IMR-90 (cell line): Measurements from ENCODE around the gene CYP1A2. TPM values are rescaled to one million over a fixed set of nuclear protein-coding genes. Genes with fewer than 3 reads are reported as not detected.

Experiments
- ATAC-seq: fragments of 200-7000 bp; cut with Tn5 transposase; 2 replicates; pipeline ENCODE4 v1.9.1; 2020; ENCODE audit warnings: low read depth, mild to moderate bottlenecking, moderate library complexity
- BruUV-seq: library from RNA; stranded (reverse); fragments of 400-500 nt; replicated peaks from 2 replicates; lab custom pipeline; 2021; lab: Mats Ljungman, UMichigan
- CTCF ChIA-PET: fragments of 300-600 bp; formaldehyde crosslinking; extraction: SDS; loops from one replicate; lab custom pipeline; 2021; ENCODE audit warnings: antibody characterized with exemption; lab: Yijun Ruan, JAX
- POLR2A ChIA-PET: fragments of 300-600 bp; sonication (Branson Sonifier 250); formaldehyde crosslinking; loops from one replicate; lab custom pipeline; 2022; ENCODE audit warnings: antibody characterized with exemption; ENCODE audit not compliant: unreplicated experiment; lab: Charles Lee
- DNase-seq: peaks from one replicate; pipeline ENCODE4 v3.0.0; 2013
- H2AFZ ChIP-seq: replicated peaks from 2 replicates; pipeline ENCODE3; 2013; ENCODE audit warnings: low read length, mild to moderate bottlenecking; ENCODE audit not compliant: poor library complexity
- H2AK5ac ChIP-seq: 2 replicates; pipeline ENCODE4 v1.6.1; 2013; ENCODE audit warnings: low read depth, low read length, inconsistent platforms
- H2AK9ac ChIP-seq: replicated peaks from 2 replicates; pipeline ENCODE3; 2013; ENCODE audit warnings: mild to moderate bottlenecking, low read depth, low read length, moderate library complexity; ENCODE audit not compliant: poor library complexity
- H2BK120ac ChIP-seq: 2 replicates; pipeline ENCODE4 v1.6.1; 2013; ENCODE audit warnings: low read depth, low read length, inconsistent platforms
- H2BK15ac ChIP-seq: 3 replicates; pipeline ENCODE4 v1.6.1; 2013; ENCODE audit warnings: low read depth, low read length, inconsistent platforms
- H2BK20ac ChIP-seq: 2 replicates; pipeline ENCODE4 v1.6.1; 2013; ENCODE audit warnings: low read depth, mild to moderate bottlenecking, inconsistent platforms, low read length, moderate library complexity
- H2BK5ac ChIP-seq: 2 replicates; pipeline ENCODE4 v1.6.1; 2013; ENCODE audit warnings: mild to moderate bottlenecking, low read depth, low read length, inconsistent platforms; ENCODE audit not compliant: poor library complexity, severe bottlenecking
- H3K14ac ChIP-seq: replicated peaks from 2 replicates; pipeline ENCODE4 v1.6.1; 2013; ENCODE audit warnings: low read depth, low read length, inconsistent platforms
- H3K18ac ChIP-seq: 2 replicates; pipeline ENCODE4 v1.6.1; 2013; ENCODE audit warnings: low read depth, low read length, control low read depth
- H3K23ac ChIP-seq: 2 replicates; pipeline ENCODE4 v1.6.1; 2013; ENCODE audit warnings: low read depth, low read length, inconsistent platforms
- H3K27ac ChIP-seq: 2 replicates; pipeline ENCODE4 v1.5.1; 2013; ENCODE audit warnings: mild to moderate bottlenecking, control low read depth, low read length; ENCODE audit not compliant: insufficient read depth
- H3K27me3 ChIP-seq: 2 replicates; pipeline ENCODE4 v1.6.1; 2013; ENCODE audit warnings: low read length; ENCODE audit not compliant: control insufficient read depth, insufficient read depth
- H3K36me3 ChIP-seq: 2 replicates; pipeline ENCODE4 v1.6.1; 2013; ENCODE audit warnings: low read length, mixed read lengths; ENCODE audit not compliant: control insufficient read depth, insufficient read depth
- H3K4ac ChIP-seq: 2 replicates; pipeline ENCODE4 v1.6.1; 2013; ENCODE audit warnings: low read depth, low read length, inconsistent platforms
- H3K4me1 ChIP-seq: 2 replicates; pipeline ENCODE4 v1.6.1; 2013; ENCODE audit warnings: low read length, mixed read lengths; ENCODE audit not compliant: control insufficient read depth, insufficient read depth
- H3K4me2 ChIP-seq: 2 replicates; pipeline ENCODE4 v1.6.1; 2013; ENCODE audit warnings: low read depth, mild to moderate bottlenecking, control low read depth, low read length, moderate library complexity
- H3K4me3 ChIP-seq: 2 replicates; pipeline ENCODE4 v1.5.1; 2013; ENCODE audit warnings: low read depth, mild to moderate bottlenecking, control low read depth, low read length, moderate library complexity; ENCODE audit not compliant: insufficient read depth
- H3K56ac ChIP-seq: 2 replicates; pipeline ENCODE4 v1.6.1; 2013; ENCODE audit warnings: low read length, inconsistent platforms; ENCODE audit not compliant: insufficient read depth; ENCODE audit errors: extremely low read depth
- H3K79me1 ChIP-seq, 2 experiments: 2 replicates each; pipeline ENCODE4 v1.6.1; 2013; ENCODE audit warnings: low read length in 2 of 2, inconsistent platforms in 1 of 2, low read depth in 1 of 2
- H3K9ac ChIP-seq: 2 replicates; pipeline ENCODE4 v1.6.1; 2013; ENCODE audit warnings: low read depth, low read length, control low read depth
- H3K9me1 ChIP-seq: 2 replicates; pipeline ENCODE4 v1.6.1; 2013; ENCODE audit warnings: low read length, inconsistent platforms; ENCODE audit not compliant: insufficient read depth
- H3K9me3 ChIP-seq: 2 replicates; pipeline ENCODE4 v1.6.1; 2013; ENCODE audit warnings: low read length; ENCODE audit not compliant: control insufficient read depth, insufficient read depth
- H4K20me1 ChIP-seq: 2 replicates; pipeline ENCODE4 v1.6.1; 2013; ENCODE audit warnings: low read length, inconsistent platforms; ENCODE audit not compliant: insufficient read depth
- H4K5ac ChIP-seq: 2 replicates; pipeline ENCODE4 v1.6.1; 2013; ENCODE audit warnings: mild to moderate bottlenecking, low read depth, low read length, control low read depth
- H4K8ac ChIP-seq, 2 experiments: 2 replicates each; pipeline ENCODE4 v1.6.1; 2013; ENCODE audit warnings: low read depth in 2 of 2, low read length in 2 of 2, control low read depth in 1 of 2, inconsistent platforms in 1 of 2
- H4K91ac ChIP-seq: 2 replicates; pipeline ENCODE4 v1.6.1; 2013; ENCODE audit warnings: low read depth, low read length, inconsistent platforms; ENCODE audit not compliant: insufficient read depth
- BHLHE40 ChIP-seq: fragments of 150-350 bp; IDR thresholded peaks from 2 replicates; pipeline ENCODE4 v1.6.1; 2016; ENCODE audit warnings: mild to moderate bottlenecking, low read depth, low read length
- CEBPB ChIP-seq: IDR thresholded peaks from 2 replicates; pipeline ENCODE4 v1.6.1; 2012; ENCODE audit warnings: low read depth, low read length, improper control_type of control experiment
- CHD1 ChIP-seq: IDR thresholded peaks from 2 replicates; pipeline ENCODE4 v1.6.1; 2012; ENCODE audit warnings: low read depth, low read length, improper control_type of control experiment
- CTCF ChIP-seq: conservative IDR thresholded peaks from 2 replicates; pipeline ENCODE4 v1.5.1; 2012; ENCODE audit warnings: mild to moderate bottlenecking, low read depth, low read length, improper control_type of control experiment
- ELK1 ChIP-seq: fragments of 150-350 bp; IDR thresholded peaks from 2 replicates; pipeline ENCODE4 v1.6.1; 2016; ENCODE audit warnings: low read depth, mild to moderate bottlenecking, low read length, moderate library complexity, borderline replicate concordance
- FOS ChIP-seq: fragments of 150-350 bp; IDR thresholded peaks from 2 replicates; pipeline ENCODE4 v1.6.1; 2016; ENCODE audit warnings: low read depth, low read length
- MXI1 ChIP-seq: IDR thresholded peaks from 2 replicates; pipeline ENCODE4 v1.6.1; 2012; ENCODE audit warnings: low read depth, mild to moderate bottlenecking, low read length, moderate library complexity, borderline replicate concordance
- NFE2L2 ChIP-seq: fragments of 150-350 bp; IDR thresholded peaks from 2 replicates; pipeline ENCODE4 v1.6.1; 2016; ENCODE audit warnings: low read depth, mild to moderate bottlenecking, low read length
- POLR2A ChIP-seq: IDR thresholded peaks from 2 replicates; pipeline ENCODE4 v1.6.1; 2012; ENCODE audit warnings: mild to moderate bottlenecking, low read depth, low read length
- RAD21 ChIP-seq: IDR thresholded peaks from 2 replicates; pipeline ENCODE4 v1.6.1; 2012; ENCODE audit warnings: low read length, improper control_type of control experiment
- RCOR1 ChIP-seq: IDR thresholded peaks from 2 replicates; pipeline ENCODE4 v1.6.1; 2012; ENCODE audit warnings: mild to moderate bottlenecking, low read length, improper control_type of control experiment; ENCODE audit not compliant: insufficient replicate concordance
- RFX5 ChIP-seq: IDR thresholded peaks from 2 replicates; pipeline ENCODE4 v1.8.0; 2012; ENCODE audit warnings: low read depth, mild to moderate bottlenecking, low read length, moderate library complexity
- SMC3 ChIP-seq: fragments of 150-350 bp; IDR thresholded peaks from 2 replicates; pipeline ENCODE4 v1.6.1; 2016; ENCODE audit warnings: low read depth, mild to moderate bottlenecking, antibody characterized with exemption, low read length, moderate library complexity
- USF2 ChIP-seq: fragments of 150-350 bp; IDR thresholded peaks from 2 replicates; pipeline ENCODE4 v1.6.1; 2017; ENCODE audit warnings: mild to moderate bottlenecking, antibody characterized with exemption, low read length, low read depth
- WGBS, 2 experiments: methylation state at CpG; one replicate each; pipeline versions ENCODE4 v1.1.5 to v1.1.7; 2013; ENCODE audit warnings: missing lambda C conversion rate in 2 of 2; ENCODE audit not compliant: insufficient read length in 1 of 2; ENCODE audit errors: extremely low coverage in 2 of 2; 5-methylcytosine and 5-hydroxymethylcytosine counted together
- dilution Hi-C: fragments of 300-500 bp; cut with HindIII; formaldehyde crosslinking; loops from one replicate; pipeline ENCODE4 v1.14.3; 2018; ENCODE audit warnings: low sequenced_read_pairs; ENCODE audit not compliant: unreplicated experiment
- in situ Hi-C: fragments of 300-500 bp; cut with MboI; formaldehyde crosslinking; loops from 3 replicates; pipeline ENCODE4 v1.14.3; 2019; ENCODE audit warnings: low sequenced_read_pairs, inconsistent platforms, mixed read lengths
- intact Hi-C: fragments of 100-400 bp; cut with micrococcal nuclease; formaldehyde crosslinking; loops from 2 replicates; pipeline ENCODE4 v1.10.0; 2022
- polyA plus RNA-seq, 3 experiments: library from polyadenylated mRNA; depleted of rRNA; stranded (reverse); fragments of >200 nt; gene quantifications; 2 replicates each; pipeline ENCODE4 v1.2.3, GENCODE V29; 2012; ENCODE audit warnings: low replicate concordance in 1 of 3
- total RNA-seq: library from RNA; depleted of rRNA; stranded (reverse); fragments of >200 nt; gene quantifications from 2 replicates; pipeline ENCODE4 v1.2.3, GENCODE V29; 2012

The CYP1A2 gene
- total and polyA plus RNA-seq, 2 of the 4 experiments (the other 2 are of a cell fraction), result not detected

- Histone ChIP-seq H3K4ac (no peak overlapping the region), H3K14ac (no peak overlapping the region), H3K27me3 (no peaks in the 10 kb centered on the region), H2BK5ac (no peak overlapping the region), H3K9me1 (no peaks in the 10 kb centered on the region), H3K4me3 (no peak overlapping the region), H3K23ac (no peak overlapping the region), H4K20me1 (peaks cover 11% of the 10 kb centered on the region), H3K56ac (no peak overlapping the region), H3K9ac (no peak overlapping the region), H4K91ac (no peak overlapping the region), H3K18ac (no peak overlapping the region), H3K36me3 (no peaks in the 10 kb centered on the region), H3K79me1 (peaks cover 9 to 18% of the 10 kb centered on the region in 2 experiments; a peak in 3 of 4 replicates), H2BK120ac (no peak overlapping the region), H3K4me1 (peaks cover 11% of the 10 kb centered on the region), H2BK15ac (no peak overlapping the region), H3K9me3 (no peaks in the 10 kb centered on the region), H4K5ac (no peak overlapping the region), H2AK5ac (no peak overlapping the region), H2AK9ac (no peak overlapping the region), H2AFZ (no peak overlapping the region), H2BK20ac (no peak overlapping the region), H4K8ac (no peak overlapping the region), H3K4me2 (no peak overlapping the region), H3K27ac (no peak overlapping the region)
- WGBS, 2 experiments, result no CpG with 5 or more reads among the region's 5 CpGs
- dilution Hi-C loops, result no loop called here
- TF ChIP-seq RFX5, result no peak
- no peak for TF ChIP-seq SMC3
- TF ChIP-seq MXI1, result no peak
- TF ChIP-seq POLR2A, result no peak
- TF ChIP-seq USF2, result no peak
- no peak for TF ChIP-seq CHD1
- TF ChIP-seq RCOR1, result no peak
- TF ChIP-seq ELK1, result no peak
- TF ChIP-seq CTCF, result no peak
- no peak for TF ChIP-seq FOS
- no peak for TF ChIP-seq RAD21
- TF ChIP-seq NFE2L2, result no peak
- no peak for TF ChIP-seq BHLHE40
- TF ChIP-seq CEBPB, result no peak
- DNase-seq, result no peak
- no TSS peak for BruUV-seq
- ChIA-PET POLR2A (interaction anchor here (0.5 kb wide), 1 partner anchor 52 kb away, joined by 3 read pairs; no protein-coding TSS in a partner anchor), CTCF (interaction anchor here (1.4 kb wide), 1 partner anchor 146 kb away, joined by 3 read pairs; no protein-coding TSS in a partner anchor)
- intact Hi-C loops, result no loop called here
- no peak for ATAC-seq
- in situ Hi-C loops, result loop anchor here (10.0 kb wide), 1 partner anchor 404 kb away; no protein-coding TSS in a partner anchor
These were observed 29.9 kb downstream of the CYP1A2 start for GRCh38 chr15:74778599-74778970.
